ENCODE measurements around the gene HDAC4. TPM values are rescaled to one million over a fixed set of nuclear protein-coding genes. Genes with fewer than 3 reads are reported as not detected.

Gene HDAC4
- total RNA-seq, 1 donor from 2014 or later = 76.6 TPM

- Histone ChIP-seq H3K4me1 (no peaks in the 10 kb centered on the region), H3K27me3 (no peaks in the 10 kb centered on the region), H3K36me3 (peaks cover 0 to 15% of the 10 kb centered on the region in 2 donors), H3K27ac (no peak overlapping the region), H3K4me3 (no peak overlapping the region), H3K9me3 (peaks cover 20% of the 10 kb centered on the region)
- no peak for DNase-seq (ENCODE audit: extremely low spot score in 2 of 2)
- TF ChIP-seq POLR2AphosphoS5 (IDR thresholded peaks at IDR 0.05; ENCODE audit: insufficient read depth in 1 of 2, low read depth in 1 of 2) (no peak), POLR2A (IDR thresholded peaks at IDR 0.05) (no peak)
- TF ChIP-seq, protein P1, sequence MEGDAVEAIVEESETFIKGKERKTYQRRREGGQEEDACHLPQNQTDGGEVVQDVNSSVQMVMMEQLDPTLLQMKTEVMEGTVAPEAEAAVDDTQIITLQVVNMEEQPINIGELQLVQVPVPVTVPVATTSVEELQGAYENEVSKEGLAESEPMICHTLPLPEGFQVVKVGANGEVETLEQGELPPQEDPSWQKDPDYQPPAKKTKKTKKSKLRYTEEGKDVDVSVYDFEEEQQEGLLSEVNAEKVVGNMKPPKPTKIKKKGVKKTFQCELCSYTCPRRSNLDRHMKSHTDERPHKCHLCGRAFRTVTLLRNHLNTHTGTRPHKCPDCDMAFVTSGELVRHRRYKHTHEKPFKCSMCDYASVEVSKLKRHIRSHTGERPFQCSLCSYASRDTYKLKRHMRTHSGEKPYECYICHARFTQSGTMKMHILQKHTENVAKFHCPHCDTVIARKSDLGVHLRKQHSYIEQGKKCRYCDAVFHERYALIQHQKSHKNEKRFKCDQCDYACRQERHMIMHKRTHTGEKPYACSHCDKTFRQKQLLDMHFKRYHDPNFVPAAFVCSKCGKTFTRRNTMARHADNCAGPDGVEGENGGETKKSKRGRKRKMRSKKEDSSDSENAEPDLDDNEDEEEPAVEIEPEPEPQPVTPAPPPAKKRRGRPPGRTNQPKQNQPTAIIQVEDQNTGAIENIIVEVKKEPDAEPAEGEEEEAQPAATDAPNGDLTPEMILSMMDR (IDR thresholded peaks at IDR 0.05) = no peak
- intact Hi-C loops (cut with DNase I) = no loop called here
Observed at GRCh38 chr2:239167766-239168444, 232.9 kb downstream of the HDAC4 start.

GRCh38 chr2:239167011-239167673 lies 233.7 kb downstream of the HDAC4 start:
- peaks cover 13% of the 10 kb centered on the region for H3K9me3 ChIP-seq
- no peak overlapping the region for H3K4me3 ChIP-seq
- no peak for DNase-seq (ENCODE audit: extremely low spot score in 2 of 2)
- intact Hi-C loops (cut with DNase I) = no loop called here
- no peaks in the 10 kb centered on the region for H3K4me1 ChIP-seq
- TF ChIP-seq POLR2AphosphoS5 (IDR thresholded peaks at IDR 0.05; ENCODE audit: insufficient read depth in 1 of 2, low read depth in 1 of 2) (no peak), POLR2A (IDR thresholded peaks at IDR 0.05) (no peak)
- TF ChIP-seq, protein P1 (IDR thresholded peaks at IDR 0.05) = no peak
- H3K27ac ChIP-seq = no peak overlapping the region
- H3K36me3 ChIP-seq = peaks cover 0 to 22% of the 10 kb centered on the region in 2 donors
- H3K27me3 ChIP-seq = no peaks in the 10 kb centered on the region

- Histone ChIP-seq H3K27me3 (no peaks in the 10 kb centered on the region), H3K4me1 (no peaks in the 10 kb centered on the region), H3K27ac (no peak overlapping the region), H3K4me3 (no peak overlapping the region), H3K36me3 (peaks cover 0 to 26% of the 10 kb centered on the region in 2 donors), H3K9me3 (peaks cover 8% of the 10 kb centered on the region)
- no peak for DNase-seq (ENCODE audit: extremely low spot score in 2 of 2)
- TF ChIP-seq POLR2AphosphoS5 (IDR thresholded peaks at IDR 0.05; ENCODE audit: insufficient read depth in 1 of 2, low read depth in 1 of 2) = no peak
- TF ChIP-seq POLR2A (IDR thresholded peaks at IDR 0.05) = no peak
- TF ChIP-seq, protein P1 (IDR thresholded peaks at IDR 0.05) = no peak
- intact Hi-C loops (cut with DNase I) = no loop called here
Observed at GRCh38 chr2:239166201-239166834, 234.5 kb downstream of the HDAC4 start.

DNA sequence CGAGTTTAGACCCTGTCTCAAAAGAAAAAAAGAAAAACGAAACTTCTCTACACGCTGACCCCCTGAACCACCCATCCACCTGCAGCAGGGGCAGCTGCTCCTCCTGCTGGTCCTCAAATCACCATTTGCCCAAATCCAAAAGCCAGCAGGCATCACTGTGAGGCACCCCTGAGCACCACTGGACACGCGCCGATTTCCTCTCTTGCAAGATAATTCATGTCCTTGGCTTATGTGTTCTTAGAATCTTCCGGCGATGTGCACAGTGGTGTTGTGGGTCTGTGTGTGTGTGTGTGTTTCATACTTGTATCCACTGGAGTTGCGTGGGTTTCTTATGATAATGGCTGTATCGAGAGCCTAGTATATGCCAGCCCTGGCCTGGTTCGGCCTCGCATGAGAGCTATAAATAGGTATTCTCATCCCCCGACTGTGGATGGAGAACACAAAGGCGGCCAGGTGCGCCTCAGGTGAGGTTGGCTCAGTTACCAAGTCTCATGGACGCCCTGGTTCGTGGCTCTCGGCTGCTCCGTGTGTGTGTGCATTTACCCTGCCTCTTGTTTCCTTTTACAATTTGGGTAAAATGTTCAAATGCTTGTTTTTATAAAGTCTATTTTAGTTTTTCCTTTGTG lies 235.5 kb downstream of the HDAC4 start:
- Histone ChIP-seq H3K9me3 (no peaks in the 10 kb centered on the region), H3K4me1 (no peaks in the 10 kb centered on the region), H3K27ac (no peak overlapping the region), H3K4me3 (no peak overlapping the region), H3K27me3 (no peaks in the 10 kb centered on the region), H3K36me3 (peaks cover 0 to 21% of the 10 kb centered on the region in 2 donors)
- no peak for DNase-seq (ENCODE audit: extremely low spot score in 2 of 2)
- intact Hi-C loops (cut with DNase I) = no loop called here
- no peak for TF ChIP-seq POLR2A (IDR thresholded peaks at IDR 0.05)
- TF ChIP-seq POLR2AphosphoS5 (IDR thresholded peaks at IDR 0.05; ENCODE audit: insufficient read depth in 1 of 2, low read depth in 1 of 2) = no peak
- TF ChIP-seq, protein P1 (IDR thresholded peaks at IDR 0.05) = no peak
